ENCODE data around the gene ADAMTS18. TPM values are rescaled to one million over a fixed set of nuclear protein-coding genes. Genes with fewer than 3 reads are reported as not detected.

ADAMTS18 gene
- total and polyA plus RNA-seq, 2 of the 8 experiments (the other 6 are each of a cell fraction or from before 2014, with no cell fraction given), result 0.05 to 0.19 TPM

- H3K27me3 ChIP-seq (replicated peaks in 1 of 4; ENCODE audit: control insufficient read depth in 3 of 4, extremely low read depth in 1 of 4, insufficient read depth in 3 of 4, low read length in 3 of 4), result no peaks in the 10 kb centered on the region
- H3K4ac ChIP-seq (replicated peaks; ENCODE audit: insufficient read length, low read depth, low read length), result no peak overlapping the region
- H4K5ac ChIP-seq (ENCODE audit: insufficient read length, low read depth, low read length), result no peak overlapping the region
- H3K23me2 ChIP-seq (ENCODE audit: low read depth, low read length), result no peaks in the 10 kb centered on the region
- no peaks in the 10 kb centered on the region for H3K4me1 ChIP-seq (replicated peaks in 1 of 4; ENCODE audit: control insufficient read depth in 3 of 4, insufficient read depth in 4 of 4, low read length in 3 of 4)
- POLR2A ChIA-PET (ENCODE audit: partially characterized antibody), result no interaction called here
- no peak for DNase-seq (ENCODE audit: low read depth in 1 of 2, low spot score in 2 of 2)
- no peak overlapping the region for H2BK20ac ChIP-seq (ENCODE audit: low read length)
- H3K79me2 ChIP-seq (ENCODE audit: control insufficient read depth in 1 of 2, insufficient read depth in 2 of 2, low read length in 2 of 2), result no peaks in the 10 kb centered on the region
- no peaks in the 10 kb centered on the region for H3K79me1 ChIP-seq (ENCODE audit: low read depth, low read length)
- H4K91ac ChIP-seq (replicated peaks; ENCODE audit: insufficient read length, low read length), result no peak overlapping the region
- no peak overlapping the region for H3K4me3 ChIP-seq (ENCODE audit: extremely low read depth in 1 of 4, insufficient read depth in 2 of 4, low read depth in 3 of 4, low read length in 4 of 4)
- H3K9me3 ChIP-seq (ENCODE audit: insufficient read depth in 2 of 2, low read depth in 1 of 2, low read length in 1 of 2), result no peaks in the 10 kb centered on the region
- CTCF ChIA-PET (ENCODE audit: partially characterized antibody), result no interaction called here
- no peak for FAIRE-seq
- no peak overlapping the region for H2BK12ac ChIP-seq (ENCODE audit: low read depth, low read length)
- no peak overlapping the region for H3K14ac ChIP-seq (ENCODE audit: insufficient read length)
- H3K4me2 ChIP-seq (ENCODE audit: insufficient read depth in 1 of 2, low read depth in 2 of 2, low read length in 2 of 2), result no peak overlapping the region
- H3K36me3 ChIP-seq (ENCODE audit: control insufficient read depth in 2 of 4, insufficient read depth in 4 of 4, low read length in 3 of 4), result no peaks in the 10 kb centered on the region
- H2BK5ac ChIP-seq (ENCODE audit: low read depth, low read length), result no peak overlapping the region
- 75% methylated on average over 2 of the region's 2 CpGs; no CpG with 5 or more reads in 1 of the 2 experiments for WGBS, 2 experiments (ENCODE audit: extremely low coverage in 1 of 2, insufficient coverage in 1 of 2, insufficient read length in 1 of 2, insufficient replicate concordance in 2 of 2, low coverage in 1 of 2, low lambda C conversion rate in 2 of 2, missing lambda C conversion rate in 1 of 2)
- H3K27ac ChIP-seq (ENCODE audit: low read depth, low read length), result no peak overlapping the region
- H3K23ac ChIP-seq (ENCODE audit: insufficient read length), result no peak overlapping the region
- no peak overlapping the region for H4K8ac ChIP-seq (ENCODE audit: extremely low read depth, insufficient read depth, low read length)
- no peak overlapping the region for H2AFZ ChIP-seq (ENCODE audit: low read length)
- H3K56ac ChIP-seq (replicated peaks; ENCODE audit: insufficient read length, low read depth, low read length), result no peak overlapping the region
- H2BK120ac ChIP-seq (replicated peaks; ENCODE audit: low read depth, low read length), result no peak overlapping the region
- no peak overlapping the region for H3K18ac ChIP-seq (ENCODE audit: extremely low read depth, low read length)
- no peak overlapping the region for H3K9ac ChIP-seq (replicated peaks in 1 of 4; ENCODE audit: extremely low read depth in 1 of 4, low read depth in 3 of 4, low read length in 3 of 4)
- H2BK15ac ChIP-seq (ENCODE audit: low read length), result no peak overlapping the region
- no peak overlapping the region for H2AK5ac ChIP-seq (ENCODE audit: low read depth, low read length)
- H4K20me1 ChIP-seq (replicated peaks in 1 of 2; ENCODE audit: control insufficient read depth in 1 of 2, insufficient read depth in 2 of 2, low read length in 2 of 2), result no peaks in the 10 kb centered on the region
- TF ChIP-seq ATF3 (IDR thresholded peaks at IDR 0.05; ENCODE audit: insufficient read depth, low read depth, low read length) (no peak), SAP30 (IDR thresholded peaks at IDR 0.05; ENCODE audit: insufficient read depth, insufficient replicate concordance, low read length) (no peak), JUND (IDR thresholded peaks at IDR 0.05; ENCODE audit: low read length) (no peak), CTBP2 (IDR thresholded peaks at IDR 0.05; ENCODE audit: borderline replicate concordance, insufficient read depth, insufficient read length, low read length) (no peak), CTCF (IDR thresholded peaks at IDR 0.05; ENCODE audit: control extremely low read depth in 1 of 3, insufficient read depth in 1 of 3, low read depth in 1 of 3, low read length in 3 of 3) (no peak), HDAC2 (IDR thresholded peaks at IDR 0.05; ENCODE audit: borderline replicate concordance in 1 of 2, low read depth in 2 of 2, low read length in 2 of 2) (no peak), SP1 (IDR thresholded peaks at IDR 0.05; ENCODE audit: low read depth, low read length) (no peak), EP300 (IDR thresholded peaks at IDR 0.05; ENCODE audit: borderline replicate concordance in 1 of 2, low read depth in 2 of 2, low read length in 2 of 2) (no peak), CBX8 (IDR thresholded peaks at IDR 0.05; ENCODE audit: borderline replicate concordance, low read depth, low read length) (no peak)
Measured at GRCh38 chr16:77322757-77323156, 112.1 kb downstream of the ADAMTS18 start.

Measured in H1 (cell line).